HG03196 (cell line): ENCODE measurements around the gene TNN.
"Not testable (repeated sequence)": the region's sequence is repeated elsewhere in the genome, so short reads cannot be mapped to it uniquely, and the experiment has no call there.

Source experiments
- ATAC-seq: cut with Tn5 transposase; IDR thresholded peaks from one replicate; pipeline ENCODE4 v1.9.1; 2021; ENCODE audit not compliant: unreplicated experiment

The TNN gene

DNA sequence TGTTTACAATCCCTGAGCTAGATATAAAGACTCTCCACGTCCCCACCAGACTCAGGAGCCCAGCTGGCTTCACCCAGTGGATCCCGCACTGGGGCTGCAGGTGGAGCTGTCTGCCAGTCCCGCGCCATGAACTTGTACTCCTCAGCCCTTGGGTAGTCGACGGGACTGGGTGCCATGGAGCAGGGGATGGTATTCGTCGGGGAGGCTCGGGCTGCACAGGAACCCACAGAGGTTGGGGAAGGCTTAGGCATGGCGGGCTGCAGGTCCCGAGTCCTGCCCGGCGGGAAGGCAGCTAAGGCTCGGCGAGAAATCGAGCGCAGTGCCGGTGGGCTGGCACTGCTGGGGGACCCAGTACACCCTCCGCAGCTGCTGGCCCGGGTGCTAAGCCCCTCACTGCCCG is 34.5 kb downstream of the TNN start:
- ATAC-seq: not testable (repeated sequence)

DNA sequence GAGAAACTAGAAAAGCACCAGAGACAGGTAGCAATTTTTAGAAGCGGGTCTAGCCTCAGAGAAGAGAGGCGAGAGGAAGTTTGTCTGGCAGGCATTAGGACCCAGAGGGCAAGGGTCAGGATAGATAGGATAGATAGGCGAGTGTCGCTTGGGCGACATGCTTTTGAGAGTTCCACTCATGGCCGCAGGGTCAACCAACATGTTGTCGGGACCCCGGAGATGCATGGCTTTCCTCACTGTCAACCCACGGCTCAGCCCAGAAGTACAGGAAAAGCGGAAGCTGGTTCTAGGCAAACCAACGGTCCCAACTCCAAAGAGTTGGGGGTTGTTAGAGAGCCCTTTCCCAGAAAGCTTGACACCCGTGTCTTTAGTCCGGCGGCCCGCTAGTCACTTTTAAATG is 38.9 kb downstream of the TNN start:
- ATAC-seq: not testable (repeated sequence)

DNA sequence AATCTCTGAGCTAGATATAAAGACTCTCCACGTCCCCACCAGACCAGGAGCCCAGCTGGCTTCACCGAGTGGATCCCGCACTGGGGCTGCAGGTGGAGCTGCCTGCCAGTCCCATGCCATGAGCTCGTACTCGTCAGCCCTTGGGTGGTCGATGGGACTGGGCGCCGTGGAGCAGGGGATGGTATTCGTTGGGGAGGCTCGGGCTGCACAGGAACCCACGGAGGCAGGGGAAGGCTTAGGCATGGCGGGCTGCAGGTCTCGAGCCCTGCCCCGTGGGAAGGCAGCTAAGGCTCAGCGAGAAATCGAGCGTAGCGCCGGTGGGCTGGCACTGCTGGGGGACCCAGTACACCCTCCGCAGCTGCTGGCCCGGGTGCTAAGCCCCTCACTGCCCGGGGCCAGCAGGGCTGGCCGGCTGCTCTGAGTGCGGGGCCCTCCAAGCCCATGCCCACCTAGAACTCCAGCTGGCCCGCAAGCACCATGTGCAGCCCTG is 40.7 kb downstream of the TNN start:
- ATAC-seq: not testable (repeated sequence)

DNA sequence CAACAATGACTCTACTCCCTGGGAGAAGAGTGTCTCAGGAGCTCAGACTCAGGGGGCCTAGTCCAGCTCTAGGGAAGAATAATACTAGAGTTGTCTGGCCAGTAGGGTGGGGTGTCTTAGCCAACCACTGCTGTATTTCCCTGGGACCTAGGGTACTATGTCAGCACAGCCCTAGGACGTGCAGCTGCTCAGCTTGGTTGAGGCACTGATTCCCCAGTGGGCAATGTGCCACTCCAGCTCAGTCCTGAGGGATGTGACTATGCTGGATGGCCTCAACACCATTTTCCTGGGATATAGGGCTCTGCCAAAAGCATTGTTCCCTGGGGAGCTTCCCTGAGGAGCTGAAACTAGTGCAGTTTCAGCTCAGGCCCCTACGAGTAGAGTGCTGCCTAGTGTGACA is 47.4 kb downstream of the TNN start:
- ATAC-seq: no peak

DNA sequence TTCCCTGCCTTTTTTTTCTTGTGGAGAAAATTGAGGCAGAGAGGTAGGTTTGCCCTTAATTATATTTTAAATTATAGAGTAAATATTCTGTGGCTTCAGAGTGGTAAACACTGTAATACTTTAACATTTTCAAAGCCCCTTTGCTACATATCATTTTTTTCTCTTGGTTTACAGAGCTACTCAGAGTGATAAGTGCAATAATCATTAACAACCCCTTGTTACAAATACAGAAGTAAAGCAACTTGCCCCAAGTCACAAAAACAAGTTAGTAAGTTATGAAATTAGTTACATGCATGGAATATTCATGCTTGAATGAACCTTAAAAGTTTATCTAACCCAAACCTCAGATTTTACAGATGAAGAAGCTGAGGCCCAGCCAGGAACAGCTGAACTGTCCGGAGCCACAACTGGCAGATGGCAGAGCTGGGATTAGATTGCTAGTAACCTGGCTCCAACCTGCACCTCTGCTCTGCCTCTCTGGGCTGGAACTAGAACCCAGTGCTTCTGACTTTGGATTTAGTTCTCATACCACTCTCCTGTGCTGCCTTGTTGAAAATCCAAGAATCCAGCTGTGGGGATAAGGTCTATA is 48.7 kb downstream of the TNN start:
- no peak for ATAC-seq

DNA sequence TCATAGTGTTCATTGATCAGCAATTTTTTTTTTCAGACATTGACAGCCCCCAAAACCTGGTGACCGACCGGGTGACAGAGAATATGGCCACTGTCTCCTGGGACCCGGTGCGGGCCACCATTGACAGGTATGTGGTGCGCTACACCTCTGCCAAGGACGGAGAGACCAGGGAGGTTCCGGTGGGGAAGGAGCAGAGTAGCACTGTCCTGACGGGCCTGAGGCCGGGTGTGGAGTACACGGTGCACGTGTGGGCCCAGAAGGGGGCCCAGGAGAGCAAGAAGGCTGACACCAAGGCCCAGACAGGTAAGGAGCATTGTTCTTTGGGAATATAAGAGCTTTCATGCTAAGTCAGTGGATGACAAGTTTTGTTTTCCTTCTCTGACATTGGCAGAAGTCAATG is 49.3 kb downstream of the TNN start:
- no peak for ATAC-seq

DNA sequence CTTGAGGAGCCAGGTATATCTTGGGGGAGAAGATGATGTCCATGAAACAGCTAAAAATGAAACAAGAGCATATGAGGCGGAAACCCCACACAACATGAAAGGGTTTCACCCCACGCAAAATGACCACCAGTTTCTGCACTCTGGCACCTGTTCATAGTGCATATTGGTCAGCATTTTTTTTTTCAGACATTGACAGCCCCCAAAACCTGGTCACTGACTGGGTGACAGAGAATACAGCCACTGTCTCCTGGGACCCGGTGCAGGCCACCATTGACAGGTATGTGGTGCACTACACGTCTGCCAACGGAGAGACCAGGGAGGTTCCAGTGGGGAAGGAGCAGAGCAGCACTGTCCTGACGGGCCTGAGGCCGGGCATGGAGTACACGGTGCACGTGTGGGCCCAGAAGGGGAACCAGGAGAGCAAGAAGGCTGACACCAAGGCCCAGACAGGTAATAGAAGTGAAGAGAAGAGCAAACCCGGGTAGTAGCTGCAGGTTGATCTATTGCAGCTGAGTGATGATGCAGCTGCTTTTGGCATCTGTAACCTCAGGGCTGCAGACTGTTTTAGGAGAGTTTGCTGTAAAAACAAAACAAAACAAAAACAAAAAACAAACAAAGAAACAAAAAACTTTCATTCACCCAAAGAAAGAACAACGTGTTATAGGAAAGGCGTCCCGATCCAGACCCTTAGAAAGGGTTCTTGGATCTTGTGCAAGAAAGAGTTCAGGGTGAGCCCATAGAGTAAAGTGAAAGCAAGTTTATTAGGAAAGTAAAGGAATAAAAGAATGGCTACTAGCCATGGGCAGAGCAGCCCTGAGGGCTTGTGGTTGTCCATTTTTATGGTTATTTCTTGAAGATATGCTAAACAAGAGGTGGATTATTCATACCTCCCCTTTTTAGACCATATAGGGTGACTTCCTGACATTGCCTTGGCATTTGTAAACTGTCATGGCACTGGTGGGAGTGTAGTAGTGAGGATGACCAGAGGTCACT is 51.0 kb downstream of the TNN start:
- no peak for ATAC-seq

DNA sequence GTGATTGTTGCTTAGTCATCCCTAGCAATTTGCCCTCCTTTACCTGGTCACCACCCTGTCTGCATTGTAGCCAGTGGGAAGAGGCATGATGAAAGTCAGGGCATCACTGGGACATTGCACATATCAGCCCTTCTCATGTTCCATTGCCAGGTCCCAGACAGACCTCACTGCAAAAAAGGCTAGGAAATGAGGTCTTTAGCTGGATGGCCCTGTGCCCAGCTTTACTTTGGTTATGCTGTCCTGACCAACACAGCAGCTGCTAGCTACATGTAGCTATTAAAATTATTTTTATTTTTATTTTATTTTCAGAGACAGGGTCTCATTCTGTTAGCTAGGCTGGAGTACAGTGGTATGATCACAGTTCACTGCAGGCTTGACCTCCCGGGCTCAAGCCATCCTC is 52.9 kb downstream of the TNN start:
- no peak for ATAC-seq

DNA sequence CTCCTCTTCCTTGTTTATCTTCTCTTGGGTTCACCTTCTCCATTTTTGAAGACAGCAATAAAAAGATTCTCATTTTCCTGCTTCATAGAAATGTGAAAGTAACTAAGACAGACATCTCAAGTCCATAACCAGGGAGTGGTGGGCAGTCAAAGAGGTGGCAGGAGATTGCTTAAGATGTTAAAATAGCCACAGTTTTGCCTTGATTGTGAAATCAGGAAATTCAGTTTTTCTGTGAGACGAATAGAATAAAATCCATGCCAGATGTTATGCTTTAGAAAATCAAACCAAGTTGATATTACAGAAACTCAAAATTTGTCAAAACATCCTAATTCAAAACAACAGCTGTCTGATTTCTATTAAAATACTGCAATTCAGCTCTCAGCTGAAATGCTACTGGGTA is 57.2 kb downstream of the TNN start:
- ATAC-seq: no peak

DNA sequence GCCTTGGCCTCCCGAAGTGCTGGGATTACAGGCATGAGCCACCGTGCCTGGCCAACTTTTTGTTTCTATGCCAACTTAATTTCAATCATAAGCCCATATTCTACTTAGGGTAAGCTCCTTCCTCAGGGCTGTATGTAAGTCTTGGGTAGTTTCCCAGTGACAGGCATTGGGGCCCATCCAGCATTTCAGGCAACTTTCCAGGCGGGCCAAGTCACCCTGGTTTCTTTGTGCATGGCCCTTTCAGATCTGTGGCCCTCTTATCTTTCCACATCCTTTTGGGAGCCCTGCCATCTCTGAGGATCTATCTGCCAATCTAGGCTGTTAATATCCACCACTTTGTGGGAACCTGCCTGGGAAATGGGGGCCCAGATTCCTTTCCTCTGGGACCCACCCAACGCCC is 58.7 kb downstream of the TNN start:
- no peak for ATAC-seq

DNA sequence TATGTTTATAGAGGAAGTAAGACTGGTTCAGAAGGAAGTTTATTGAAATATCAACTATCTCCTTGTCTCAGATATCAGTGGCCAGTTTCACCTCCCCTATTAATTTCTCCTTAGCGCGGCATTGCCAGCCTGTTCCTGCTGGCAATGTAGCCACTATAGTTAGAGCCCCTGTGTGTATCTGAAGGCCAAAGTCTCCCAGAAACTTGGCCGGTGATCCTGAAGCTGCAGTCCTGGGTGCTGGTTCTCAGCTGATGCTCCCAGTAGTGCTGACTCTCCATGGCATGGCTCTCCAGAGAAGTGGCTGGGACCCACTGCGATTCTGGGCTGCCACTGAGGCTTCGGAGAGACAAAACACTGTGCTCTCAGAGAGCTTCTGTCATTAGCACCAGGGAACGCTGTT is 59.9 kb downstream of the TNN start:
- ATAC-seq: no peak

DNA sequence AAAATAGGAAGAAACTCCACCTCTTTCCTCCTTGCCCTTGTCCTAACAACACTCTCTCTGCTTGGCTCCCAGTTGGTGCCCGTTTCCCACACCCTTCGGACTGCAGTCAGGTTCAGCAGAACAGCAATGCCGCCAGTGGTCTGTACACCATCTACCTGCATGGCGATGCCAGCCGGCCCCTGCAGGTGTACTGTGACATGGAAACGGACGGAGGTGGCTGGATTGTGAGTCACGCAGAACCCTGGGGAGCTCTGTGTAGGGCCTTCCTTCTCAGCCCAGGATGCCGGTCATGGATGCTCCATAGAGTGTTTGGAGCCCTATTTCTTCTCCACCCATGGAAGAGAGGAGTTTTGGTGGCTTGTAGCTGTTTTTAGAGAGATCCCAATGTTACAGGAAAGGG is 60.9 kb downstream of the TNN start:
- ATAC-seq: no peak

DNA sequence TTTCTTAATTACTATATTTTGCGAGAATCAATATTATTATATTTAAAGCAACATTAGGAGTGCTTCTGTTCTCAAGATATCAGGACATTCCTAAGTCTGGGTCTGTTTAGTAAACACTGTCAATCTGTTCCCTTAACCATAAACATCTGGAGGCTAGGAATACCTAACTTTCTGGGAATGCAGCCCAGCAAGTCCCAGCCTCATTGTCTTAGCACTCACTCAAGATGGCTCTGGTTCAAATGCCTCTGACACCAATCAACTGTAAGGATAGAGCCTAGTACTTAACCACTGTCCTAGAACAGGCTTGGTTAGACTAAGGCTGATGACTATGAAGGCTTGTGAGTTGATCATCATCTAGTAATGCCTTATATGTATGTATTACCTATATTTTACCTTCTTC is 61.5 kb downstream of the TNN start:
- no peak for ATAC-seq

DNA sequence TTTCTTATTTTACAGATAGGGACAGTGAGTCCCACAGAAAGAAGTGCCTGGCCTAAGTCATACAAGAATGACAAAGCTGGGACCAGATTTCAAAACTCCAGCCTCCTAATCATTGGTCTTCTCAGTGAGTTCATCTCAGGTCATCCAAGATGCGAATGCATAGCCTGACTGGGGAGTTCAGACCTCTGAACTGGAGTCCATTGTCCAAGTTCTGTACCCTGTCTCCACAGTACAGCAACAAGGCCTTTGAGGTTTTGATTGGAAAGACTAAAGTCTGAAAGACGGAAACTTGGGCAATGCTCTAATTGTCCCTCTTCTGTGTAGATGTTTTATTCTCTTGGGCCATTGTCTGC is 62.0 kb downstream of the TNN start:
- ATAC-seq: no peak

DNA sequence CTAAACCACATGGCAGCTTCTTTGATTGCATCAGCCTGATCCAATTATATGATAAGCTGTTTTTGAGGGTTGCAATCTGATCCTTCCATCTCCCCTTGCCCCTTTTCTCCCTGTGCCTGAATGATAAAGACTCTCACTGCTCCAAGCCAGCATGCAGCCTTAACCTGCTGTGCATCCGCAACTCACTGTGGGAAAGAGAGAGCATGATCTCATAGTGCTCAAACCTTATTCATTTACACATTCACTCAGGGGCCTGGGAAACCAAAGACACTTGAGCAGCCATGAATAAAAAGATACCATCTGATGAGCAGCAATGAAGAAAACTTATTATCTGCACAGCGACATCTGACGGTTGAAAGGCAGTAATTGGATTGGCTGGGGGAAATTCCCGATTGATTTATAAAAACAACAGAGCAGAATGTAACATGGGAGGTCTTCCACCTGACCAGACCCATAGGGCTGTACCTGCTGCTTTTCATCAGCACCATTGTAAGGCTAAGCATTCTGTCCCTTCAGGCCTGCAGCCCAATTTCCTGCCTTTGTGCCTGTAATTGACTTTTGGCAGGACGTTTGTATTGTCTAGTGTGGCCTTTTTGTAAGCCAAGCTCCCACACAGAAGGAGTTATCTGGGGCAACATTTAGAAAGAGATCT is 62.5 kb downstream of the TNN start:
- ATAC-seq: no peak

DNA sequence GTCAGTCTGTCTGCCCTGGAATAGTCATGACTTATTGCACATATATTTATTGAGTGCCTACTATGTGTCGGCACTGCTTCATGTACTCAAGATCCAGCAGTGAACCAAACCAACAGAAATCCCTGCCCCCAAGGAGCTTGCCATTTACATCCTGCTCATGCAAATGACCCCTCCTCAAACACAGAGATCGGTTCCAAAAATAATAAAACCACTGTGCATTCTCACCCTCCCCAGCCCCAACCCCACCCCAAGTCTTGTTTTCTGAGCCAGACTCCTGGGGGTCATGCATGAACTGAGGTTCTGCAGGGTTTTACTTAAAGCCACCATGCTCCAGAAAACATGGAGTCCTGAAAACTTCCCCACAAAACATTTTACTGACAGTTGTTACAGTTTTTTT is 63.0 kb downstream of the TNN start:
- no peak for ATAC-seq

DNA sequence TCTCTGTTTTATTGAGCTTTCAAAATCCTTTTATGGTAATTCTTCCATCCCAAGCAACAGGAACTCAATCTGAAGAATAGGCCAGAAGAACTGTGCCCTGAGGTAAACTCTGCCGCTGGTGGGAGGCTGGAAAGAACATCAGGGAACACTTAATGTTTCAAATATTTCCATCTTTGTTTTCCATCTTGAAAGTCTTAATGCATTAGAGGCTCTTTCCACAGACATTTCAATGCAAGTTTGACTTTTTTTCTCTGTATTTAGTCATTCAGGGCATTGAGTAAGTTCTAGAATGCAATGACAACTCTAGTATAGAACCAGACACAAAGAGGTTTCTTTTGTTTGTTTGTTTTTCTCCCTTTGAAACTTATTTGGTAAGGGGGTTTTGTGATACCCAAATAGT is 63.5 kb downstream of the TNN start:
- ATAC-seq: no peak

DNA sequence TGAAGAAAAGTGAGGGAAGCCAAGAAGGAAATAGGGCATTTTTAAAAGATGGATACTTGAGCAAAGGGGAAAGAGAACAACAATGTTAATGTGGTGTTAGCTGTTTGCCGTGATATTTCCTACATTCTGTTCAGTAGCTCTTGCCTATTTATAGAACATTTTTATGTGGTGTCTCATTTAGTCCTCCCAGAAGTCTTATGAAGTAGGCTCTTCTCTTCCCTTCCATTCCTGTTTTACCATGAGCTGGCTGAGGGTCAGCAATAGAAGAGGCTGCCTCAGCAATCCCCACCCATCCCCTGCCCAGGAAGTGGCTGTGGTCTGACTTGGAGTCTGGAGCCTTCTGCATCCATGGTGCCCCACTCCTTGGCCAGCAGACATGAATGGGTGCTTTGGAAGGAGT is 64.8 kb downstream of the TNN start:
- ATAC-seq: no peak

DNA sequence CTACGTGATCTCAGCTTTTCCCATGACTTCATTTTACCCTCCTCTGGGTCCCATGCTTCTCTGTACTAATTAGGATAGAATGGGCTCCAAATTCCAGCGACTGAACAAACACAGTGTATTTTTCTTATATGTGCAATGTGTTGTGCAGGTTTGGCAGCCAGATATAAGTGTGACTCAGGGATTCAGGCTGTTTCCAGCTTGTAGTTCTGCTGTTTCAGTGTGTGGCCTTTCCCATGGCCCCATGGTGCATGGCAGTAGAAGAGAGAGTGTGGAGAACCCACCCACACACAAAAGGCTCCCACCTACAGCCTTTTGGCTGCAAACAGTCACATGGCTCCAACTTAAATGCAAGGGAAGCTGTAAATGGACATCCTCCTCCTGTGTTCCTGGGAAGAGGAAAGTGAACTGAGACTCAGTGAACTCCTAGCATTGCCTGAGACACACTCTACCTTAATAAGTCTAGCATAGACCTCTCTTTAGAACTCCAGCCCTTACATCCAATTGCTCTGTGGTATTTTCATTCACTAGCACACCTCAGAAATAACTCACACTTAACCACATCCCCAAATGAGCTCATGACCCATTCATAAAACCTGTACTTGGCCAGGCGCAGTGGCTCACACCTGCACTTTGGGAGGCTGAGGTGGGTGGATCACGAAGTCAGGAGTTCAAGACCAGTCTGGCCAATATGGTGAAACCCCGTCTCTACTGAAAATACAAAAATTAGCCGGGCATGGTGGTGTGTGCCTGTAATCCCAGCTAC is 66.2 kb downstream of the TNN start:
- no peak for ATAC-seq

DNA sequence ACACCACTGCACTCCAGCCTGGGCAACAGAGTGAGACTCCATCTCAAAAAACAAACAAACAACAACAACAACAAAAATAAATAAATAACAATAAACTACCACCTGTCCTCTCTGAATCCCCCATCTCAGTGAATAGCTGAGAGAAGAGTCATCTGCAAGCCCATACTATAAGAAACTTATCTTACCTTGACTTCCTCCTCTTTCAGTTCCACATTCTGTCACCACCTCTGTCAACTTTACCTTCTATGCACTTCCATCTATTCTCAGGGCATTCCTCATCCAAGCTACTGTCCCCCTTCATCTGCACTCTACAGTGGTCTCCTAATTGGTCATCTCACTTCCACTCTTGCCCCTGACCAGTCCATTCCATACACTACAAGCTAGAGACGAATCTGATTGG is 66.9 kb downstream of the TNN start:
- ATAC-seq: no peak

DNA sequence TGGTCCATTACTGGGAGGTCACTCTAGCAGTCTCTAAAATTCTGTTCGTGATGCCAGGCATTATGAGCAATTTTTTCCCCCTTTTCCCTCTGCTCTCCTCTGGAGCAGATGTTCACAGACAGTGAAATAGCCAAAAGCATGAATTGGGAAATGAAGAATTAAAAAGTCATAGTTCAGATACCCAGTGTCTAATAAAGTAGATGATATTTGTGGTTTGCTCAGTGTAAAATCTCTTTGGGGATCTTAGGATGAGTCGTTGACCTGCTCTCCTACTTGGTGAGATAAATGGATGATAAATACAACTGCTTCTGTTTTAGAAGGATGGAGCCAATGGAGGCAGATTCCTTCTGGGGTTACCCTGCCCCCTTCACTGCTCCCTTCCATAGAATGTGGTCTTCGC is 68.6 kb downstream of the TNN start:
- no peak for ATAC-seq
